ENCODE measurements around the gene ANKRD34B. TPM values are rescaled to one million over a fixed set of nuclear protein-coding genes. Genes with fewer than 3 reads are reported as not detected.

ANKRD34B gene
- total RNA-seq, 1 experiment from 2014 or later: not detected

- no peak for ATAC-seq
- DNase-seq (ENCODE audit: low read depth, low spot score): no peak
- no peaks in the 10 kb centered on the region for H3K36me3 ChIP-seq (ENCODE audit: control insufficient read depth in 1 of 2, insufficient read depth in 2 of 2, low read length in 2 of 2)
- no peak overlapping the region for H3K4me3 ChIP-seq (replicated peaks in 1 of 2; ENCODE audit: low read depth in 1 of 2, low read length in 2 of 2)
- no peaks in the 10 kb centered on the region for H3K4me1 ChIP-seq (ENCODE audit: control insufficient read depth in 1 of 2, insufficient read depth in 2 of 2, low read length in 2 of 2)
- H4K20me1 ChIP-seq (ENCODE audit: insufficient read depth): no peaks in the 10 kb centered on the region
- H3K9me2 ChIP-seq (ENCODE audit: insufficient read depth): no peaks in the 10 kb centered on the region
- H3K27me3 ChIP-seq (ENCODE audit: insufficient read depth, low read length): no peaks in the 10 kb centered on the region
- no TSS peak for BruUV-seq (replicated peaks)
- no peaks in the 10 kb centered on the region for H3K79me2 ChIP-seq (ENCODE audit: insufficient read depth, low read length)
- H3K27ac ChIP-seq (ENCODE audit: low read depth, low read length): no peak overlapping the region
- ChIA-PET RAD21 (ENCODE audit: low non-redundant PET in 1 of 2, low total read pairs in 2 of 2, uncharacterized antibody in 2 of 2, unreplicated experiment in 2 of 2) (no interaction called here), POLR2A (no interaction called here), CTCF (no interaction called here)
- TF ChIP-seq POLR2A (IDR thresholded peaks at IDR 0.05; ENCODE audit: borderline replicate concordance, extremely low read depth, insufficient read depth, insufficient read length) (no peak), POLR2AphosphoS5 (IDR thresholded peaks at IDR 0.05; ENCODE audit: low read depth, low read length) (no peak), MAX (IDR thresholded peaks at IDR 0.05) (no peak)
- H3K9me3 ChIP-seq (ENCODE audit: control insufficient read depth in 1 of 2, insufficient read depth in 1 of 2, low read depth in 1 of 2, low read length in 2 of 2): no peaks in the 10 kb centered on the region
- H3K9ac ChIP-seq (ENCODE audit: low read length): no peak overlapping the region
- no peak overlapping the region for H3K4me2 ChIP-seq (ENCODE audit: low read length)
- intact Hi-C loops (cut with micrococcal nuclease): no loop called here
- H2AFZ ChIP-seq (ENCODE audit: low read depth, low read length, poor library complexity, severe bottlenecking): no peak overlapping the region
These were observed 28.7 kb downstream of the ANKRD34B start for GRCh38 chr5:80541392-80541791.

GRCh38 chr5:80540691-80541090 is 29.4 kb downstream of the ANKRD34B start:
- POLR2A ChIA-PET: no interaction called here
- no peak for ATAC-seq

More at GRCh38 chr5:80540691-80541090, 29.4 kb downstream of the ANKRD34B start:
- Histone ChIP-seq H3K4me2 (ENCODE audit: low read length) (no peak overlapping the region), H4K20me1 (ENCODE audit: insufficient read depth) (no peaks in the 10 kb centered on the region), H3K9me2 (ENCODE audit: insufficient read depth) (no peaks in the 10 kb centered on the region), H3K27ac (ENCODE audit: low read depth, low read length) (no peak overlapping the region), H3K4me1 (ENCODE audit: control insufficient read depth in 1 of 2, insufficient read depth in 2 of 2, low read length in 2 of 2) (no peaks in the 10 kb centered on the region), H3K27me3 (ENCODE audit: insufficient read depth, low read length) (no peaks in the 10 kb centered on the region), H3K36me3 (ENCODE audit: control insufficient read depth in 1 of 2, insufficient read depth in 2 of 2, low read length in 2 of 2) (no peaks in the 10 kb centered on the region), H3K9me3 (ENCODE audit: control insufficient read depth in 1 of 2, insufficient read depth in 1 of 2, low read depth in 1 of 2, low read length in 2 of 2) (no peaks in the 10 kb centered on the region), H3K79me2 (ENCODE audit: insufficient read depth, low read length) (no peaks in the 10 kb centered on the region), H3K9ac (ENCODE audit: low read length) (no peak overlapping the region), H2AFZ (ENCODE audit: low read depth, low read length, poor library complexity, severe bottlenecking) (no peak overlapping the region), H3K4me3 (replicated peaks in 1 of 2; ENCODE audit: low read depth in 1 of 2, low read length in 2 of 2) (no peak overlapping the region)
- no peak for DNase-seq (ENCODE audit: low read depth, low spot score)
- intact Hi-C loops (cut with micrococcal nuclease): no loop called here
- TF ChIP-seq POLR2A (IDR thresholded peaks at IDR 0.05; ENCODE audit: borderline replicate concordance, extremely low read depth, insufficient read depth, insufficient read length) (no peak), YY1 (IDR thresholded peaks at IDR 0.05; ENCODE audit: extremely low read depth, insufficient replicate concordance, low read depth, low read length) (no peak), MAX (IDR thresholded peaks at IDR 0.05) (no peak), CEBPB (IDR thresholded peaks at IDR 0.05; ENCODE audit: low read depth) (no peak), CTCF (IDR thresholded peaks at IDR 0.05 in 2 of 3, conservative IDR thresholded peaks at IDR 0.05 in 1 of 3; ENCODE audit: borderline replicate concordance in 1 of 3, insufficient read depth in 1 of 3, low read depth in 2 of 3, low read length in 2 of 3) (no peak), RAD21 (IDR thresholded peaks at IDR 0.05; ENCODE audit: low read depth) (no peak), TCF7L2 (IDR thresholded peaks at IDR 0.05; ENCODE audit: borderline replicate concordance, extremely low read depth, insufficient read depth, insufficient read length) (no peak), EZH2phosphoT487 (IDR thresholded peaks at IDR 0.05; ENCODE audit: borderline replicate concordance) (no peak), ZNF274 (IDR thresholded peaks at IDR 0.05; ENCODE audit: low read depth, low read length) (no peak), REST (IDR thresholded peaks at IDR 0.05; ENCODE audit: low read depth) (no peak), JUND (IDR thresholded peaks at IDR 0.05) (no peak), FOSL1 (IDR thresholded peaks at IDR 0.05; ENCODE audit: low read depth) (no peak), POLR2AphosphoS5 (IDR thresholded peaks at IDR 0.05; ENCODE audit: low read depth, low read length) (no peak), SIN3A (IDR thresholded peaks at IDR 0.05; ENCODE audit: low read depth) (no peak)
- no TSS peak for BruUV-seq (replicated peaks)
- ChIA-PET RAD21 (ENCODE audit: low non-redundant PET in 1 of 2, low total read pairs in 2 of 2, uncharacterized antibody in 2 of 2, unreplicated experiment in 2 of 2) (no interaction called here), CTCF (no interaction called here)

Measured in HCT116 (cell line).